Measurements from ENCODE around the gene OXLD1.
"Not testable (repeated sequence)": the region's sequence is repeated elsewhere in the genome, so short reads cannot be mapped to it uniquely, and the experiment has no call there.

OXLD1 gene

DNA sequence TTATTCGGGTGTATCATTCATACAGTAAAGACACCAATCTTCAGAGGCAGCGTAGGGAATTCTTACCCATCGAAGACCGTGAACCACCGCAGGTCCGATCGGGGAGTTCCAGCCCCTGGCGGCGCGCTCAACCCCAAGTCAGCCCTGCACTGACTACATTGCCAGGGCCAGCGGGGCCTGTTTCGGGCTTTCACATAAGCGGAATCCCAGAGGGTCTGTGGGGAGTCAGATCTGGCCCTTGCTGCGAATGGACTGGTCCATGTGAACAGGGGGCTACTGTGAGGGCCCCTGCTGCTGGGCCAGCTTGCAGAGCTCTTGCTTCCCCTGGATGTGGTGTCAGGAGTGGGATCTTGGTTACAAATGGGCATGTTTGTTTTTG lies 17.7 kb downstream of the OXLD1 start:
- DNase-seq, result no peak

- no peak for DNase-seq
Observed at GRCh38 chr17:81648013-81648706, 18.2 kb downstream of the OXLD1 start.

DNA sequence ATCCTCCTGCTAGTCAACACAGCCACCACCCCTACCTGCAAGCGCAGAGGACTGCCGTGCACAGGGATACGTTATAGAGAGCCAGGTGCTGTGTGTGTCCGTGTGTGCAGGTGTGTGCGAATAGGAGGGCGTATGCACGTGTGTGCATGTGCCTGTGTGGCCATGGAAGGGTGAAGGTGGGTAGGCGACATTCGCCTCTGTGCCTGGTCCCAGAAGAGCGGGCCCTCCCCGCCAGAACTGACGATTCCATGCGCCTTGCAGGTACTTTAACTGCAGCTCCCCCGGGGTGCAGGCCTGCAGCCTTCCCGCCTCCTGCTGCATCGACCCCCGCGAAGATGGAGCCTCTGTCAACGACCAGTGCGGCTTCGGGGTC lies 18.8 kb downstream of the OXLD1 start:
- no peak for DNase-seq

DNA sequence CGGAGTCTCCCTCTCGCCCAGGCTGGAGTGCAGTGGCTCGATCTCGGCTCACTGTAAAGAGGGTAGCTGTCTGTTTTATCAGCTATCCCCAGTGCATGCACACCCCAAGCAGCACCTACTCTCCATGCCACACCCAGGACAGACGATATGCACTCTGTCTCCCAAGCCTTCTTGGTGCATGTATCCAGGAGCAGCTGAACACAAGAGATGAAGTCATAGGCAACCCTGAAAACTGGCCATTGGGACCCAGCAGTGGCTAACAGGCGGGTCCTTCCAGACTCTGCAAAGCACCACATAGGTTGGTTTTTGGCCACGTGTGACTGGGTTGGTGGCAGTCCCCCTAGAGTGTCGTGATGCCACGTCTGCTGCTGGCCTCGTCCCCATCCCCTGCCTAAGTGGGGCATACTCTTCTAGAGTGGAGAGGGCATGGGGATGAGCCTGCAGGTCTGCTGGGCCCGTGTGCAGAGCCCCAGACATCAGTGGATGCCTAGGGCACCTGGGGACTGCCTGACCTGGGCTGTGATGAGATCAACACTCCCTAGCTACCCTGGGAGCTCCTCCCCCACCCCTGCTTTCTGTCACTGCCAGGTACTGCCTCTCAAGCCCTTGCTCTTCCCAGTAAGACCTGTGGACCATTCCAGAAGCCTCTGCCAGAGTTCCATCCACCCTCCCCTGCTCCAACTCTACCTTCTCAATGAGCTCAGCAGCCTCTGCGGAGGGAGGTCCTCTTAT lies 19.4 kb downstream of the OXLD1 start:
- no peak for DNase-seq

DNA sequence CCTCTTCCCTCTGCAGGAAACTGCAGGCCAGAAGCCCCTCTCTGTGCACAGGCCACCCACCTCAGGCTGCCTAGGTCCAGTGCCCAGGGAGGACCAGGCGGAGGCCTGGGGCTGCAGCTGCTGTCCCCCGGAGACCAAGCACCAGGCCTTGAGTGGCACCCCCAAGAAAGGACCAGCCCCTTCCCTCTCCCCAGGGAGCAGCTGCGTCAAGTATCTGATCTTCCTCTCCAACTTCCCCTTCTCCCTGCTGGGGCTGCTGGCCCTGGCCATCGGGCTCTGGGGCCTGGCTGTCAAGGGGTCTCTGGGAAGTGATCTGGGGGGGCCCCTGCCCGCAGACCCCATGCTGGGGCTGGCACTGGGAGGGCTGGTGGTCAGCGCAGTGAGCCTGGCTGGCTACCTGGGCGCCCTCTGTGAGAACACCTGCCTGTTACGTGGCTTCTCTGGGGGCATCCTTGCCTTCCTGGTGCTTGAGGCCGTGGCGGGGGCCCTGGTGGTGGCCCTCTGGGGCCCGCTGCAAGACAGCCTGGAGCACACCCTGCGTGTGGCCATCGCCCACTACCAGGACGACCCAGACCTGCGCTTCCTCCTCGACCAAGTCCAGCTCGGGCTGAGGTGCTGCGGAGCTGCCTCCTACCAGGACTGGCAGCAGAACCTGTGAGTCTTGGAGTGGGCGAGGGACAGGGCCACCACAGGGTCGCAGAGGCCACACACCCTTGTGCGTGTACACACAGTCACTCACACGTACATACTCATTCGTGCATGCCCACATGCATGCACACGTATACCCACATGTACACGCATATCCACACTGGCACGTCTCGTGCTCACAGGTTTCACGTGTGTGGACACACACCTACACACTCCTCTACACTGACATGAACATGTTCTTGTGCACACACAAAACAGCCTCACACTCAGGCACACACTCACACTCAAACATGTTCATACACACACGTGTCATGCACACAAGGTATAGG lies 21.1 kb downstream of the OXLD1 start:
- no peak for DNase-seq

DNA sequence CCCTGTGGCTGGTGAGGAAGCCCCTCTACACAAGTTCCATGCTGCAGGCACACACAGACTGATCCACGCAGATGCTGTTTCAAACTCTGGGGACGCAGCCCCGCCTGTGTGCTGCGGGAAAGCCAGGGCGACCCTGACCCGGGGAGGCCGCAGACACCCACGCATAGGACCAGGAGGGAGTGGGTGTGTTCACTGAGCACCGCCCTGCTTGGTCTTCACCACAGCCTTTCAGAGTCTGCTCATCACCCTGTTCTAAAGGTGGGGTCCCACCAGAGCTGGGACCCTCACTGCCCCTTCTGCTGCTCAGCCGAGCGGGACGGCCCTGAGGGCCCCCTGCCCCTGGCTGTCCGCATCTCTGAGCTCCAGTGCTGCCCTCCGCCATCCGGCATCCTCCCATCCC lies 21.9 kb downstream of the OXLD1 start:
- no peak for DNase-seq

DNA sequence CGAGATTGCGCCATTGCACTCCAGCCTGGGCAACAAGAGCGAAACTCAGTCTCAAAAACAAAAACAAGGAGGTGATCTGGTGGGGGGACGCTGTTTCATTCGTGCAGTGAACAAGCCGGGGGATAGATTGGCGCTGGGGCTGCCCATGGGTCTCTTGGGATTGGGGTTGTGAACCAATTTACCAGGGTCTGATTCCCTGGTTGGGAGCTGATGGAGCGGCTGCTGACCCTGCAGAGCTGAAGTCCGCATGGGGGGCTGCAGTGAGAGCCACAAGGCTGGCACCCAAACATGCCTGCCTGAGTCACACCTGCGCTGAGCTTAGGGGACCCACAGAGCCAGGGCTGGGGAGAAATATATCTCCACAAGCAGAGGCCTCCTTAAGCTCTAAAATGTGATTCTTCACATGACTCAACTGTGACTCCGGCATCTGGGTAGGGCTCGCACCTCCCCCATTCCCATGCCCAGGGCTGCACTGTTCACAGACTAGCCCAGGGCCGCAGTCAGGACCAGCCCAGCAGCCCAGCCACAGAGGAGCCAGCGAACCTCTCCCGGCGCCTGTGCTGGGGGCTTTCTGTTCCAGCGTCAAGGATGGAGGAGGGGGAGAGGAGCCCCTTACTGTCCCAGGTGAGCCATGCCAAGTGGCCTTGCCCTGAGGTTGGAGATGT lies 24.4 kb downstream of the OXLD1 start:
- no peak for DNase-seq

GRCh38 chr17:81640011-81640410 lies 26.4 kb downstream of the OXLD1 start:
- no peak for DNase-seq

DNA sequence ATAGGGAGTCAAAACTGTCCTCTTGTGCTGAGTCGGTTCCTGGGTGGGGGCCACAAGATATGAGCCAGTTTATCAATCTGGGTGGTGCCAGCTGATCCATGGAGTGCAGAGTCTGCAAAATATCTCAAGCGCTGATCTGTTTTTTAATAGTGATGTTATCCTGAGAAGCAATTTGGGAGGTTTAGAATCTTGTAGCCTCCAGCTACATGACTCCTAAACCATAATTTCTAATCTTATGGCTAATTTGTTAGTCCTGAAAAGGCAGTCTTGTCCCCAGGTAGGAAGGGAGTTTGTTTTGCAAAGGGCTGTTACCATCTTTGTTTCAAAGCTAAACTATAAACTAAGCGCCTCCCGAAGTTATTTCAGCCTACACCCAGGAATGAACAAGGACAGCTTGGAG lies 27.7 kb downstream of the OXLD1 start:
- DNase-seq, result no peak

- no peak for DNase-seq
Observed at GRCh38 chr17:81636505-81637288, 29.7 kb downstream of the OXLD1 start, which contains the start of the genes NPLOC4 and TSPAN10. Gene NPLOC4 (minus strand): TSS chr17:81637112. CDS start chr17:81636930, 182 bp downstream. Gene TSPAN10 (plus strand): TSS chr17:81637196. CDS start chr17:81642413, 5,217 bp downstream.

GRCh38 chr17:81635973-81636504 lies 30.4 kb downstream of the OXLD1 start:
- DNase-seq, result no peak

GRCh38 chr17:81635431-81635830 lies 31.0 kb downstream of the OXLD1 start:
- no peak for DNase-seq

DNA sequence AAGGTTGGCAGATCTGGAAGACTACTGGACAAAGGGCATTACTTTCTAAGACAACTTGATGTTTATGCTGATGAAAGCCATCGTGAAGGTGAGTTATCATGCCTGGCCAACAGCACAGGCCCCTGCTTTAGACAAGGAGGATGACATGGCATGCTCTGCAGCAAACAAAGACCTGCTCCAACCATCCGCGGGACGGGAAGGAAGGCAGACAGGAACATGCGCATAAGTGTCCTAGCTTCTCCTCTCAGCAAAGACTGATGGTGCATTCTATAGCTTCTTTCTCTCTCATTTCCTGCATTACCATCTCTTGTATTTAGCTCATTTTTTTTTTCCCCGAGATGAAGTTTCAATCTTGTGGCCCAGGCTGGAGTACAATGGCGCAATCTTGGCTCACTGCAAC lies 34.9 kb downstream of the OXLD1 start:
- DNase-seq, result no peak

DNA sequence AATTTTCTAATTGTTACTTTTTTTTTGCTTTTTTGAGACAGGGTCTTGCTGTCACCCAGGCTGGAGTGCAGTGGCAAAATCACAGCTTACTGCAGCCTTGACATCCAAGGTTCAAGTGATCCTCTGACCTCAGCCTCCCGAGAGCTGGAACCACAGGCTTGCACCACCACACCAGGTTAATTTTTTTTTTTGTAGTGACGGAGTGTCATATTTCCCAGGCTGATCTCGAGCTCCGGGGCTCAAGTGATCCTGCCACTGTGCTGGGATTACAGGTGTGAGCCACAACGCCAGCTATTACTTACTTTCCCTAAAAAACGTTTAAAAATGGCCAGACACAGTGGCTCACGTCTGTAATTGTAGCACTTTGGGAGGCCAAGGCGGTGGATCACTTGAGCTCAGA lies 36.1 kb downstream of the OXLD1 start:
- DNase-seq, result no peak

DNA sequence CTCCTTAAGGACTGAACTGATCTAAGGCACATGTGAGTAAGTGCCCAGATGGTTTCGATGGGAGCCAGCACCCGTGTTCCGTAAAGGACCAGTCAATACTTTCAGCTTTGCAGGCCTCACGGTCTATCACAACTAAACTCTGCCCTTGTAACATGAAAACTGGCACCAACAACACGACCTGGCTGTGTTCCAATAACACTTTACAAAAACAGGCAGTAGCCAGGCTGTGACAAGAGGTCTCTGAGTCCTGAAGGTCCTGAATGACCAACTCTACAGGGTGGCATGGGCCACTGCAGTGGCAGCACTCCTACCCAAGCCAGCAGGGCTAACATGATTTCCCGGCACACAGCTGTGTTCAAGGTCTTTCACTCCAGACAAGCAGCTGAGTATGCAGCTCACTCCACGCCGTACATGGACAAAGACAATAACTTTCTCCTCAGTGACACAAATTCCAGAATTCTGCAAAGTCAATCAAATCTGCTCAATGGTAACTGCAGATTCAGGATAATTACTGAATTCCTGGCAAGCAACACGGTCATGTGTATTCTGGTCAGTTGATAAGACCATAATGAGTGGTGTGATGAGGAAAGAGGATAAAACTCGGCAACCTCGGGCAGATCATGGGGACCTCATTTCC lies 44.8 kb downstream of the OXLD1 start:
- DNase-seq, result no peak

DNA sequence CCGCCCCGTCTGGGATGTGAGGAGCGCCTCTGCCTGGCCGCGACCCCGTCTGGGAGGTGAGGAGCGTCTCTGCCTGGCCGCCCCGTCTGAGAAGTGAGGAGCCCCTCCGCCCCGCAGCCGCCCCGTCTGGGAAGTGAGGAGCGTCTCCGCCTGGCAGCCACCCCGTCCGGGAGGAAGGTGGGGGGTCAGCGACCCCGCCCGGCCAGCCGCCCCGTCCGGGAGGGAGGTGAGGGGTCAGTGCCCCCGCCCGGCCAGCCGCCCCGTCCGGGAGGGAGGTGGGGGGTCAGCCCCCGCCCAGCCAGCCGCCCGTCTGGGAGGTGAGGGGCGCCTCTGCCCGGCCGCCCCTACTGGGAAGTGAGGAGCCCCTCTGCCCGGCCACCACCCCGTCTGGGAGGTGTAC lies 48.1 kb downstream of the OXLD1 start:
- not testable (repeated sequence) for DNase-seq

DNA sequence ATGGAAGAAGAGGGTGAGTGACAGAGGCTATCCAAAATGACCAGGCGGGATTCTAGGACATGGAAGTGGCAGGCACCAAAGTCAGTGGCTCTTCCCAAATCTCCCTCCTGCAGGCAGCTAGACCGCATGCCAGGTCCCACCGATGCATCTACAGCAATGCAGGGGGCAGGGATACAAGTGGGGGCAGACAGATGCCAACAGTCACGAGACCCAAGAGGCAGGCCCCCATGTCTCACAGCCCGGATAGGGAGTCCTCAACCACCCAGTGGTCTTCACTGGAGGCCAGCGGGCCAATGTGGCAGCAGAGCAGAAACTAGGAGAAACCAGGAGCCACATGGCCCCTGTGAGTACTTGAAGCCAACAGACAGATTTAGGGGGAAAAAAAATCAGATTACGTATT lies 49.5 kb downstream of the OXLD1 start:
- DNase-seq, result no peak

GRCh38 chr17:81615401-81615930 lies 50.9 kb downstream of the OXLD1 start:
- no peak for DNase-seq
